Measurements from ENCODE around the gene RPS25. TPM values are rescaled to one million over a fixed set of nuclear protein-coding genes. Genes with fewer than 3 reads are reported as not detected.
"Not testable (repeated sequence)": the region's sequence is repeated elsewhere in the genome, so short reads cannot be mapped to it uniquely, and the experiment has no call there.

RPS25 gene
- total RNA-seq, 2 experiments from 2014 or later, result 1,115 to 1,170 TPM

DNA sequence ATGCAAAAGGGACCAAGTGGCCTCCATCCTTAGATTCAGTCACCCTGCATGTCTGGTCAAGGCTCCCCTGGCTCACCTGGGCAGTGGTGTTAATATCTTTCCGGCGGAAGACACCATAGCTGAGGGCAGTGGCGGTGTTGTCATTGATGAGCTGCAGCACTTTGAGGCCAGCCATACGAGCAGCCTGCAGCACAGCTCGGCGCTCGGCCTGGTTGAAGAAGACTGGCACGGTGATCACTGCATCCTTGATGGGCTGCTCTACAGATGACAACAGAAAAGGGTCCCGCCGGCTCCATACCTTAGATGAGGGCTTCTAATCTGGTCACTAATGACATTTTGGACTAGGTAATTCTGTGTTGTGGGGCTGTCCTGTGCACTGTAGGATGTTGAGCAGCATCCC, 36.3 kb upstream of the RPS25 start:
- H3K4me3 Mint-ChIP-seq, result peak overlapping the region; percentile 34
- DNase-seq, result no peak
- ATAC-seq, result no peak
- no peaks in the 10 kb centered on the region for H3K27me3 Mint-ChIP-seq (ENCODE audit: low read depth)
- POLR2A ChIA-PET, result interaction anchor here (1.0 to 3.4 kb wide), 3 partner anchors 13 to 41 kb away, joined by 4 to 26 read pairs (median 4); partner anchors contain the start of genes TRAPPC4 and VPS11
- H3K4me1 Mint-ChIP-seq (ENCODE audit: low read depth), result peaks cover 36% of the 10 kb centered on the region
- CTCF ChIA-PET, result interaction anchor here (0.7 to 2.6 kb wide), 4 partner anchors 11 to 365 kb away, joined by 3 to 12 read pairs (median 4); partner anchors contain the start of gene SLC37A4
- H3K9me3 Mint-ChIP-seq (ENCODE audit: insufficient read depth), result no peaks in the 10 kb centered on the region
- peaks cover 67% of the 10 kb centered on the region for H3K36me3 Mint-ChIP-seq (ENCODE audit: low read depth)
- H3K27ac Mint-ChIP-seq, result peak overlapping the region; percentile 30

DNA sequence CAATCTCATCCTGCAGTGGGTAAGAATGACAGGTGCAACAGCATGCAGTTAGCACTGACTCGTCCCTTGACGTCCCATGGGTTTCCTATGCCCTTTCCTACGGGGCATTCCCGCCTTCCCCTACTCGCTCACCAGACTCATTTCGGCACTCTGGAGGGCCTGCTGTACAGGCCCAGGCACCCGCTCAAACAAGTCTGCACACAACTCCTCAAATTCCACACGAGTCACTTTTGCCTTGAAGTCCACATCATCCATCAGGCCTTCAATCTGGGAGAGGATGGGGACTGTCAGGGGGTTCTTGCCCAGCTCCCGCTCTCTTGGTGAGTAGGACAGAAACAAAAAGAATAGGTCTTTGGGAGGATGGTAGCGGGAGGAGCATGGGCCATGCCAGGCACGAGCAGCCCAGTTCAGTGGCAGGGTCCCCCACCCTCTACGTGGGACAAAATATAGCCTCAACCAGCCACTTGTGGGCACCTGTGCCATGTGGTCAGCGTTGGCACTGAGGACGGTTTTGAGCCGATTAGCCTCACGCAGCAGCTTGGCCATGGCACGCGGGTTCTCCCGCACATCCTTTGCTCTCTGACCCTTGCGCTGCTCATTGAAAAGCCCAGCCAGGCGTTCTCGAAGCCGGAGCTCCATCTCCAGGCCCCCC, 34.1 kb upstream of the RPS25 start:
- Mint-ChIP-seq H3K27me3 (ENCODE audit: low read depth) (no peaks in the 10 kb centered on the region), H3K4me1 (ENCODE audit: low read depth) (peaks cover 30% of the 10 kb centered on the region), H3K27ac (no peak overlapping the region), H3K36me3 (ENCODE audit: low read depth) (peaks cover 81% of the 10 kb centered on the region), H3K9me3 (ENCODE audit: insufficient read depth) (no peaks in the 10 kb centered on the region), H3K4me3 (no peak overlapping the region)
- ChIA-PET CTCF (no interaction called here), POLR2A (no interaction called here)
- no peak for ATAC-seq
- no peak for DNase-seq

DNA sequence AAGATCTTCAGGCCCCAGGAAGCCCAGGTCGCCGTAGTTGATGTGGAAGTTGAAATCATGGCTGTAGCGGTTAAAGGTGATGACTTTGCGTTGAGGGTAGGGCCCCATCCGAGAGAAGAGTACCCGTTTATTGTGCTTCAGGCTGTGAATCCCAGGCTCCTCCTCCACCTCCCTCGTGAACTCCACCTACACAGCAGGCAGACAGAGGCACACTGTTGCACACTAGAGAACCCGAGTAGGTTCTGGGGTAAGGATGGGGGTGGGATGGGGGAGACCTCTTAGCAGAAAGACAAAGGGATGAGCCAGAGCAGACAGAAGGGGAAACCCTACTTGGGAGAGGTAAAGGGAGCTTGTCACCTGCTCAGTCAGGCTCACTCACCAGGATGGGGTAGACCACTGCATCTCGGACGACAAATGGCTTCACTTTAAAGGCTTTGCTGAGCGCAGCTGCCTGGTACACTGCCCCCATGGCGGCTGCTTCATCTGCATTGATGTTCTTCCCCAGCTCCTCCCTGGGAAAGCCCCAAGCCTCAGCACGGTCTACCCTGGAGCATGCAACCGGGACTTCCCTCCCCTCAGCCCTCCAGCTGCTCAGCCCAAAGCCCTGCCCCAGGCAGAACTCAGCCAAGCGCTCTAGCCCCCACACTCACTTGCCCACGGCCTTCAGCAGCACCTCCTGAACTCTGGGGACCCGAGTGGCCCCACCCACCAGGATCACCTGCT, 33.5 kb upstream of the RPS25 start:
- Mint-ChIP-seq H3K4me3 (no peak overlapping the region), H3K27me3 (ENCODE audit: low read depth) (no peaks in the 10 kb centered on the region), H3K4me1 (ENCODE audit: low read depth) (peaks cover 30% of the 10 kb centered on the region), H3K9me3 (ENCODE audit: insufficient read depth) (no peaks in the 10 kb centered on the region), H3K27ac (peak overlapping the region; percentile 50), H3K36me3 (ENCODE audit: low read depth) (peaks cover 86% of the 10 kb centered on the region)
- ChIA-PET POLR2A (interaction anchor here (0.8 to 1.2 kb wide), 3 partner anchors 32 to 54 kb away, joined by 3 to 4 read pairs (median 3); partner anchors contain the start of gene DPAGT1), CTCF (no interaction called here)
- ATAC-seq (no peak), DNase-seq (no peak)

DNA sequence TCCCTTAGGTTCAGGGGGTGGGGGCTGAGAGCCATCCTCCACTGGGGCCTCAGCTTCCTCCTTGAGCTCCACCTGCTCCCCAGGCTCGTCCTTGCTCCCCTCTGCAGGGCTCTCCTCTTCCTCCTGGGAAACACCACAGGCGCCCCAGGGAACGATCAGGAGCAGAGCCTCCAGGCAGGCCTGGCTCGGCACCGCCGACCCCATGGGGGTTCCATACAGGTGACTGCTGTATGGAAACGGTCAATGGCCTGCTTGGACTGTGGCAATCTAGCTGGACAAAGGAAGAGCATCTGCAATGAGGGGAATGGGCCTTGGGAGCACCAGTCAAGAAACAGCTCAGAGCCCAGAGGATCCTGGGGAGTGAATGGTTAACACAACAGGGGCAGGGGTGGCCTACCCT, 30.9 kb upstream of the RPS25 start:
- DNase-seq, result no peak
- Mint-ChIP-seq H3K27ac (no peak overlapping the region), H3K9me3 (ENCODE audit: insufficient read depth) (no peaks in the 10 kb centered on the region), H3K4me1 (ENCODE audit: low read depth) (peaks cover 12% of the 10 kb centered on the region), H3K27me3 (ENCODE audit: low read depth) (no peaks in the 10 kb centered on the region), H3K36me3 (ENCODE audit: low read depth) (peaks cover 74% of the 10 kb centered on the region), H3K4me3 (no peak overlapping the region)
- ATAC-seq, result no peak
- CTCF ChIA-PET, result no interaction called here
- POLR2A ChIA-PET, result interaction anchor here (0.5 to 1.0 kb wide), 2 partner anchors 18 to 85 kb away, joined by 3 to 5 read pairs; partner anchors contain the start of gene VPS11

DNA sequence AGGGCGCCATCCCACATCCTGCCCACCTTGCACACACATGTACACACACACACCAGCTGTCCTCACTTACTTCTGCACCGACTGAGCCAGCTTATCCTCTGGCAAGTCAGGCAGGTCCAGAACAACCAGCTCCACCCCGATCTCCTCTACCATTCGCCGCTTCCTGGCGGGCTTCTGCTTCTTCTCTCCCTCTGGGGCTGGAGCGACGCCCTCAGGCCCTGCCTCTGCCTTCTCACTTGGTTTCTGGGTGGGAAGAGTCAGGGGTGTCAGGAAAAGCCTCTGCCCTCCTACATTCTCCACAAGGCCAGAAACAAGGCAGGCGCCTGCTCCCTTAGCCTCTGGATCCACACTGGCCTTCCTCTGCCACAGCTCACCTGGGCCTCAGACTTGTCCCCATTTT, 30.5 kb upstream of the RPS25 start:
- H3K9me3 Mint-ChIP-seq (ENCODE audit: insufficient read depth), result no peaks in the 10 kb centered on the region
- no peak for DNase-seq
- ATAC-seq, result no peak
- no peak overlapping the region for H3K4me3 Mint-ChIP-seq
- no peaks in the 10 kb centered on the region for H3K27me3 Mint-ChIP-seq (ENCODE audit: low read depth)
- peaks cover 12% of the 10 kb centered on the region for H3K4me1 Mint-ChIP-seq (ENCODE audit: low read depth)
- no peak overlapping the region for H3K27ac Mint-ChIP-seq
- POLR2A ChIA-PET, result interaction anchor here (0.5 to 1.0 kb wide), 2 partner anchors 19 to 85 kb away, joined by 3 to 5 read pairs; partner anchors contain the start of gene VPS11
- CTCF ChIA-PET, result interaction anchor here (0.9 to 1.0 kb wide), 2 partner anchors 17 to 18 kb away, joined by 3 to 5 read pairs; no protein-coding TSS in a partner anchor
- peaks cover 70% of the 10 kb centered on the region for H3K36me3 Mint-ChIP-seq (ENCODE audit: low read depth)

DNA sequence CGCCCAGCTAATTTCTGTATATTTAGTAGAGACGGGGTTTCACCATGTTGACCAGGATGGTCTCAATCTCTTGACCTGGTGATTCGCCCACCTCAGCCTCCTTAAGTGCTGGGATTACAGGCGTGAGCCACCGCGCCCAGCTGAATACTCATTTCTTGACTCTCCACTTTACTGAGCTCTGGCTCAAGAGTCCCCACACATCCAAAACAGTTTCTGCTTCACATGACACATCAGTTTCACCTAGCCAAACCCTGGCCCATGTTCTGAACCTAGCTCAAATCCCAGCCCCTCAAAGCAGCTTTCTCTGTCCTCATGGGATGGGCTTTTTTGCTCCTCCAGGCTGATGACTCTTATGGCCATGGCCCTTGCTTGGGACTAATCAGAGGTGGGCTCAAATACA, 29.1 kb upstream of the RPS25 start:
- ATAC-seq (no peak), DNase-seq (no peak)
- Mint-ChIP-seq H3K9me3 (ENCODE audit: insufficient read depth) (no peaks in the 10 kb centered on the region), H3K4me1 (ENCODE audit: low read depth) (peaks cover 10% of the 10 kb centered on the region), H3K27me3 (ENCODE audit: low read depth) (no peaks in the 10 kb centered on the region), H3K4me3 (no peak overlapping the region), H3K36me3 (ENCODE audit: low read depth) (peaks cover 56% of the 10 kb centered on the region), H3K27ac (peak overlapping the region; percentile 25)
- CTCF ChIA-PET, result no interaction called here
- POLR2A ChIA-PET, result interaction anchor here (1.0 to 1.9 kb wide), 2 partner anchors 9 to 48 kb away, joined by 3 to 5 read pairs; partner anchors contain the start of gene HYOU1

DNA sequence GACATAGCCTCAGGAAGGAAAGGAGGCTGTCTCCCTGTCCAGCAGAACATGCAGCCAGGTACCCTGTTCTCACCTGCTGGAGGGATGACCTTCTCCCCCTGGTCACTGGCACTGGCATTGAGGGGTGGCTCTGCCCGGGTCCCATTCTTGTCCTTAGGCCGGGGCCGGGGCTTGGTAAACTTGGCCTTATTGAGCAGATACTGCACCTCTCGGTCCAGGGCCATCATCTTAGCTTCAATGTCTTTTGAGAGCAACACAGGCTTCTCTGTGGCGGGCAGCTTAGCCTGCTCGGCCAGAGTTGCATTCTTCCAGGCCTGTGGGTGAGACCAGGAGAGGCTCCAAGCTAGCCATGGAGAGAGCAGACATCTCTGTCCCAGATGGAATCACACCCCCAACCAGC, 28.3 kb upstream of the RPS25 start:
- Mint-ChIP-seq H3K4me3 (no peak overlapping the region), H3K9me3 (ENCODE audit: insufficient read depth) (no peaks in the 10 kb centered on the region), H3K27ac (no peak overlapping the region), H3K36me3 (ENCODE audit: low read depth) (peaks cover 50% of the 10 kb centered on the region), H3K4me1 (ENCODE audit: low read depth) (peaks cover 10% of the 10 kb centered on the region), H3K27me3 (ENCODE audit: low read depth) (no peaks in the 10 kb centered on the region)
- DNase-seq (no peak), ATAC-seq (no peak)
- ChIA-PET CTCF (no interaction called here), POLR2A (interaction anchor here (1.0 to 1.9 kb wide), 2 partner anchors 10 to 48 kb away, joined by 3 to 5 read pairs; partner anchors contain the start of gene HYOU1)

DNA sequence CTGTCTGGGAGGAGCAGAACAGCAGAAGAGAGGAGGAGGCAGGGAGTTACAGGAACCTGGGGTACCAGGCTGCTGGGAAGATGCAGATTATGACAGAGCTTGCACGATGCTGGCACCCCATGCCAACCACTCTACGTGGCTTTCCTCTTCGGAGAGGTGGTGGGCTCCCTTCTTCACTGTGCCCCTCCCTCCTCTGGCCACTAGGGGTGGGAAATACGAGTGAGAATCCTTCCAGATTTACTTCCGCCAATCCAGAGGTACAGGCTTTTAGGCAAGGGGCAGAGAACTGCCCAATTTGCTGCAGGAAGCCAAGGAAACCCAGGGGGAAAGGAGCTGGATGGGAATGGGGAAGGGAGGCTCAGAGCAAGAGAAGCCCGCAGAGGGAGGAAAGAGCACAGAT, 26.6 kb upstream of the RPS25 start:
- POLR2A ChIA-PET, result no interaction called here
- CTCF ChIA-PET, result interaction anchor here (0.9 kb wide), 1 partner anchor 12 kb away, joined by 3 read pairs; no protein-coding TSS in a partner anchor
- no peaks in the 10 kb centered on the region for H3K27me3 Mint-ChIP-seq (ENCODE audit: low read depth)
- DNase-seq, result no peak
- ATAC-seq, result no peak
- H3K36me3 Mint-ChIP-seq (ENCODE audit: low read depth), result peaks cover 37% of the 10 kb centered on the region
- no peak overlapping the region for H3K4me3 Mint-ChIP-seq
- peaks cover 7% of the 10 kb centered on the region for H3K4me1 Mint-ChIP-seq (ENCODE audit: low read depth)
- no peaks in the 10 kb centered on the region for H3K9me3 Mint-ChIP-seq (ENCODE audit: insufficient read depth)
- H3K27ac Mint-ChIP-seq, result peak overlapping the region; percentile 19

DNA sequence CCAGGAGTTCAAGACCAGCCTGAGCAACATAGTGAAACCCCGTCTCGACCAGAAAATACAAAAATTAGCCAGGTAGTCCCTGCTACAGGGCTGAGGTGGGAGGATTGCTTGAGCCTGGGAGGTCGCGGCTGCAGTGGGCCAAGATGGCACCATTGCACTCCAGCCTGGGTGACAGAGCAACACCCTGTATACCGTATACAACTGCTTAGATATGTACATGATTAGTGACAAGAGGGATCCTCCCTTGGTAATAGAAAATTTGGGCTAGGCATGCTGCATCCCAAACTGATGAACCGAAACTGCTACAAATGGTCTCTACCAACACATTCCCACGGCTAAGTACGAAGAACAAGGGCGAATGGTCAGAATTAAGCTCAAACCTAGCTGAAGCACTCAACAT, 24.8 kb upstream of the RPS25 start:
- ChIA-PET POLR2A (interaction anchor here (2.0 kb wide), 1 partner anchor 13 kb away, joined by 6 read pairs; the partner anchor contains the start of gene HYOU1), CTCF (interaction anchor here (1.4 to 2.6 kb wide), 2 partner anchors 12 to 13 kb away, joined by 3 to 11 read pairs; partner anchors contain the start of gene SLC37A4)
- H3K36me3 Mint-ChIP-seq (ENCODE audit: low read depth), result peaks cover 20% of the 10 kb centered on the region
- H3K27ac Mint-ChIP-seq, result no peak overlapping the region
- no peaks in the 10 kb centered on the region for H3K9me3 Mint-ChIP-seq (ENCODE audit: insufficient read depth)
- DNase-seq (no peak), ATAC-seq (no peak)
- H3K4me3 Mint-ChIP-seq, result no peak overlapping the region
- peaks cover 5% of the 10 kb centered on the region for H3K27me3 Mint-ChIP-seq (ENCODE audit: low read depth)
- no peaks in the 10 kb centered on the region for H3K4me1 Mint-ChIP-seq (ENCODE audit: low read depth)

DNA sequence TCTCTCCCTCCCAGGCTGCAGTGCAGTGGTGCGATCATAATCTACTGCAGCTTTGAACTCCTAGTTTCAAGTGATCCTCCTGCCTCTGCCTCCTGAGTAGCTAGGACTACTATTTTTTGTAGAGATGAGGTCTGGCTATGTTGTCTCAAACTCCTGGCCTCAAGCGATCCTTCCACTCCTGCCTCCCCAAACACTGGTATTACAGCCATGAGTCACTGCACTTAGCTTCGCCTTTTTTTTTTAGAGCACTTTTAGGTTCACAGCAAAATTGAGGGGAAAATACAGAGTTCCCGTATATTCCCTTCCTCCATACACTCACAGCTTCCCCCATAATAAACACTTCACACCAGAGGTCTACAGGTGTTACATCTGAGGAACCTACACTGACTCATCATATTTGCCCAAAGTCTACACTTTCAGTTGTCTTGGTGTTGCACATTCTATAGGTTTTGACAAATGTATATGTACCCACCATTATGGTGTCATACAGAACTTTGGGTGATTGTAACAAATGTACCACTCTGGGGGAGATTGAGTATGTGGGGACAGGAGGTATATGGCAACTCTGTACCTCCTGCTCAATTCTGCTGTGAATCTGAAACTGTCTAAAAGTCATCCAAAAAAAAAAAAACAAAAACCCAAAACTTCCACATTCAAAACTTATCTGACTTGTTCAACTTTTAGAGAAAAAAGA, 23.8 kb upstream of the RPS25 start:
- DNase-seq (no peak), ATAC-seq (peak; percentile 54)
- ChIA-PET POLR2A (interaction anchor here (0.6 to 2.0 kb wide), 2 partner anchors 14 to 21 kb away, joined by 3 to 6 read pairs; partner anchors contain the start of gene HYOU1), CTCF (interaction anchor here (1.2 to 2.6 kb wide), 3 partner anchors 11 to 25 kb away, joined by 3 to 11 read pairs (median 3); partner anchors contain the start of genes SLC37A4 and VPS11)
- peaks cover 12% of the 10 kb centered on the region for H3K36me3 Mint-ChIP-seq (ENCODE audit: low read depth)
- H3K9me3 Mint-ChIP-seq (ENCODE audit: insufficient read depth), result no peaks in the 10 kb centered on the region
- peaks cover 5% of the 10 kb centered on the region for H3K27me3 Mint-ChIP-seq (ENCODE audit: low read depth)
- no peaks in the 10 kb centered on the region for H3K4me1 Mint-ChIP-seq (ENCODE audit: low read depth)
- H3K4me3 Mint-ChIP-seq, result no peak overlapping the region
- H3K27ac Mint-ChIP-seq, result no peak overlapping the region

DNA sequence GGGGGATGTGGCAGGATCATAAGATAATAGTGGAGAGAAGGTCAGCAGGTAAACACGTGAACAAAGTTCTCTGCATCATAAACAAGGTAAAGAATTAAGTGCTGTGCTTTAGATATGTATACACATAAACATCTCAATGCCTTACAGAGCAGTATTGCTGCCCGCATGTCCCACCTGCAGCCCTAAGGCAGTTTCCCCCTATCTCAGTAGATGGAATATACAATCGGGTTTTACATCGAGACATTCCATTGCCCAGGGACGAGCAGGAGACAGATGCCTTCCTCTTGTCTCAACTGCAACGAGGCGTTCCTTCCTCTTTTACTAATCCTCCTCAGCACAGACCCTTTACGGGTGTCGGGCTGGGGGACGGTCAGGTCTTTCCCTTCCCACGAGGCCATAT, 21.3 kb upstream of the RPS25 start:
- H3K27ac Mint-ChIP-seq; CTCF ChIA-PET; DNase-seq; ATAC-seq; H3K4me3 Mint-ChIP-seq; POLR2A ChIA-PET; H3K9me3 Mint-ChIP-seq (ENCODE audit: insufficient read depth); H3K4me1 Mint-ChIP-seq (ENCODE audit: low read depth); H3K27me3 Mint-ChIP-seq (ENCODE audit: low read depth); H3K36me3 Mint-ChIP-seq (ENCODE audit: low read depth): not testable (repeated sequence)
